ENCODE data around the gene SDF2L1.
"Not testable (repeated sequence)": the region's sequence is repeated elsewhere in the genome, so short reads cannot be mapped to it uniquely, and the experiment has no call there.

SDF2L1 gene

DNA sequence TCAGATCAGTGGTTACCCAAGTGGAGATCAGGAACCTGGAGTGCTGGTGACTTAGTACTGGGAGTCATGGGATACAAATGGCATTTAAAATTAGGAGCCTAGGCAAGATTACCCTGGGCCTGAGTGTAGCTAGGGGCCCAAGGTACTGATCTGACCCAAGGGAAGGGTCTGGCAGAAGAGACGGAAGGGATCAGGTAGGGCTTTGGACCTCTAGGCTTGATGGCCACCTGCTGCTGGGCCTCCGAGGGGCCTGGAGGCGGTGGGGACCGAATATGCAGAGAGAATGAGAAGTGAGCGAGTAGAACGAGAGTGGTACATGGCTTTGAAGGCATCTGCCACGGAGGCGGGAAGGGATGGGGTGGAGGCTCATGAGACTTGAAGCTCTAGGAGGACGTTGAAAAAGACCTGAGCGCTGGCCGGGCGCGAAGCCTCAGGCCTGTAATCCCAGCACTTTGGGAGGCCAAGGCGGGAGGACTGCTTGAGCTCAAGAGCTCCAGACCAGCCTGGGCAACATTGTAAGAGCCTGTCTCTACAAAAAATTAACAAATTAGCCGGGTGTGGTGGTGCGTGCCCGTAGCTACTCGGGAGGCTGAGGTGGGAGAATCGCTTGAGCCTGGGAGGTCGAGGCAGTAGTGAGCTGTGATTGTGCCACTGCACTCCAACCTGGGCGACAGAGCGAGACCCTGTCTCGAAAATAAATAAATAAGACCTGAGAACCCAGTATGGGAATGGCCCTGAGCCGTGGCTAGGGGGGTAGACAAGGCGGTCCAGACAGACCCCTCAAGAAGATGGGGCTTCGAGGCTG, 23.1 kb downstream of the SDF2L1 start:
- no peak for DNase-seq

DNA sequence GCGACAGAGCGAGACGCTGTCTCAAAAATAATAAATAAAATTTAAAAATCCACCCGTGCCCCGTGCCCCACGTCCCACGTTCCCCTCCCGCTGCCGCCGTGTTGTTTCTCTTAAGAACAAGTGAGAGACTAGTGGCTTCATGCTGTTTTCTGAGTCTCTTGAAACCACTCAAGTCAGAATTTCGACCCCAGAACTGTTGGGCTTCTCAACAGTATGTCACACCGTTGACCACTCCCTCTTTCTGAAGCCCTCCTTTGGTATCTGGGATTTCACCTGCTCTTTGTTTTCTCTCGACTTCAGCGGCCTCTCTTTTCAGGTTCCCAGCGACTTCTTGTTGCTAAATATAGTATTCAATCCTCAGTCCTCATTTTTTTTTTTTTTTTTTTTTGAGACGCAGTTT, 24.7 kb downstream of the SDF2L1 start:
- DNase-seq = no peak

DNA sequence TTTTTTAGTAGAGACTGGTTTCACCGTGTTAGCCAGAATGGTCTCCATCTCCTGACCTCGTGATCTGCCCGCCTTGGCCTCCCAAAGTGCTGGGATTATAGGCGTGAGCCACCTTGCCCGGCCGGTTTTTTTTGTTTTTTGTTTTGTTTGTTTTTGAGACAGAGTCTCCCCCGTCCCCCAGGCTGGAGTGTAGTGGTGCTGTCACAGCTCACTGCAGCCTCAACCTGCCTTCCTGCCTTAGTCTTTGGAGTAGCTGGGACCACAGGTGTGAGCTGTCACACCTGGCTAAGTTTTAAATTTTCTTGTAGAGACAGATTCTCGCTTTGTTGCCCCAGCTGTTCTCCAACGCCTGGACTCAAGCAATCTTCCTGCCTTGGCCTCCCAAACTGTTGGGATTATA, 26.9 kb downstream of the SDF2L1 start:
- DNase-seq = no peak

DNA sequence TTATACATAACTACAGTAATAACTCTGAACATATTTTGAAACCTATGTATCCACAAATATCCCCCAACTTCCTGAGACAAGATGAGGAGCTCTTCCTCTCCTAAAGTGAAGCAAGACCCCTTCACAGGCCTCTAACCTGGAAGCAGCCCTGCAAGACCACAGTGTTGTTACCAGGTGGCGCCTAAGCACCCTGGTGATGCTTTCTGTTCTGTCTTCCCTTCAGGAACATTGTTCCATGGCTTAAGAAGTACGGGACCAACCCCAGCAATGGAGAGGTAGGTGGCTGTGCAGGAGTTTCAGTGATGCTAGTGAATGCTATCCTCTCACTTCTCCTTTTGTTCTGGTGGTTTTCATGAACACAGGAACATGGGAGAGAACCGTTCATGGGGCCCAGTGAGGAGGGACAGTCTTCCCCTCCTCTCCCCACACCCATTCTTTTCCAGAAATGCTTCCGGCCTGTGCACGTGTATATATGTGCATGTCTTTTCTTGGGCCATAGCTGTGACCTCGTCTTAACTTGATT, 30.1 kb downstream of the SDF2L1 start:
- no peak for DNase-seq

- DNase-seq = no peak
Observed at GRCh38 chr22:21673534-21674321, 31.6 kb downstream of the SDF2L1 start.

GRCh38 chr22:21674638-21675245, 32.6 kb downstream of the SDF2L1 start:
- no peak for DNase-seq

- no peak for DNase-seq
Observed at GRCh38 chr22:21677606-21678443, 35.7 kb downstream of the SDF2L1 start.

DNA sequence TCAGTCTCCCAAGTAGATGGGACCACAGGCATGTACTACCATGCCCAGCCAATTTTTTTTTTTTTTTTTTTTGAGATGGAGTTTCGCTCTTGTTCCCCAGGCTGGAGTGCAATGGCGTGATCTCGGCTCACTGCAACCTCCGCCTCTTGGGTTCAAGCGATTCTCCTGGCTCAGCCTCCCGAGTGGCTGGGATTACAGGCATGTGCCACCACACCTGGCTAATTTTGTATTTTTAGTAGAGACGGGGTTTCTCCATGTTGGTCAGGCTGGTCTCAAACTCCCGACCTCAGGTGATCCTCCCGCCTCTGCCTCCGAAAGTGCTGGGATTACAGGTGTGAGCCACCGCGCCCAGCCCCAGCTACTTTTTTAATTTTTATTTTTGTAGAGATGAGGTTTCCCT, 36.7 kb downstream of the SDF2L1 start:
- not testable (repeated sequence) for DNase-seq

DNA sequence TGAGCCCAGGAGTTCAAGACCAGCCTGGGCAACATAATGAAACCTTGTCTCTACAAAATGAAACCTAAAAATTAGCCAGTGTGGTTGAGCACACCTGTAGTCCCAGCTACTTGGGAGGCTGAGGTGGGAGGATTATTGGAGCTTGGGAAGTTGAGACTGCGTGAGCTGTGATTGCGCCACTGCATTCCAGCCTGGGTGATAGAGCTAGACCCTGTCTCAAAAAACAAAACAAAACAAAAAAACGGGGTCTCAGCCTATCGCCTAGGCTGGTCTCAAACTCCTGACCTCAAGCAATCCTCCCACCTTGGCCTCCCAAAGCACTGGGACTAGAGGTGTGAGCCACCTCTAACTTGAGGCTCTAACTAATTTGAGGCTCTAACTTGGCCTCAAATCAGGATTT, 37.3 kb downstream of the SDF2L1 start:
- DNase-seq = no peak

- DNase-seq = no peak
Observed at GRCh38 chr22:21680830-21681565, 38.9 kb downstream of the SDF2L1 start.

DNA sequence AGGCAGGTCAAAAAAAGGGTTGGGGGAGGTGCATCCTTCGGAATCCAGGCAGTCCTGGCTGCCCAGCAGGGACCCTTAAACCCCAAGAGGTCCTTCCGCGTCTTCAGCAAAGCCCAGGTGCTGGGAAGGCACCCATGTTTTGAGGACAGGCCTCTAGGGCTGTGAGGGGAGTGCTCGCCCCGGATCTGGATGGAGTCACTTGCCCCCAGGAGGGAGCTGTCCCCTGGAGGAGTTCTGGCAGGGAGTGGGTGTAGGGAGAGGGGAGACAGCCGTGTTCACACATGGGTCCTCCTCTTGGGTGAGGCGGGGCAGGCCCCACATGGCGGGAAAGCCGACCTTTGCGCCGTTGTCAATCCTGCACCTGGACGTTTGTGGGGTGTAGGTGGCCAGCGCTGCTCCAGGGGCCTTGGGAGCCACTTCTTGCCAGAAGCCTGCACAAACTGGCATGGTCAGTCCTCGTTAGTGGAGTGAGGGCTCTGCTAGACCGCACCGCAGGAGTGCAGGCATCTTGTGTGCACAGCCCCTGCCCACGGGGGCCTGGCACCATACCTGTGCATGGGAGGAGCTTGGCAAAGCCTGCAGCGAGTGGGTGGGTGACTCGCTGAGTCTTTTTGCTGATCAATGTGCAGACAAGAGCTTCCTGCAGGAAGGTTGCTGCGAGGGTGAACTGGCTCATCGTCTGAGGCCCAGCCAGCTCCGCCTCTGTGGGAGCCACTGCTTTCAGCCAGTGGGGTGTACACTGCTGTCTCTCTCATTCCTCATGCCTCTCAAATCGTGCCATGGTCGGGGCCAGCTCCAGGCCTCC, 39.7 kb downstream of the SDF2L1 start:
- no peak for DNase-seq

DNA sequence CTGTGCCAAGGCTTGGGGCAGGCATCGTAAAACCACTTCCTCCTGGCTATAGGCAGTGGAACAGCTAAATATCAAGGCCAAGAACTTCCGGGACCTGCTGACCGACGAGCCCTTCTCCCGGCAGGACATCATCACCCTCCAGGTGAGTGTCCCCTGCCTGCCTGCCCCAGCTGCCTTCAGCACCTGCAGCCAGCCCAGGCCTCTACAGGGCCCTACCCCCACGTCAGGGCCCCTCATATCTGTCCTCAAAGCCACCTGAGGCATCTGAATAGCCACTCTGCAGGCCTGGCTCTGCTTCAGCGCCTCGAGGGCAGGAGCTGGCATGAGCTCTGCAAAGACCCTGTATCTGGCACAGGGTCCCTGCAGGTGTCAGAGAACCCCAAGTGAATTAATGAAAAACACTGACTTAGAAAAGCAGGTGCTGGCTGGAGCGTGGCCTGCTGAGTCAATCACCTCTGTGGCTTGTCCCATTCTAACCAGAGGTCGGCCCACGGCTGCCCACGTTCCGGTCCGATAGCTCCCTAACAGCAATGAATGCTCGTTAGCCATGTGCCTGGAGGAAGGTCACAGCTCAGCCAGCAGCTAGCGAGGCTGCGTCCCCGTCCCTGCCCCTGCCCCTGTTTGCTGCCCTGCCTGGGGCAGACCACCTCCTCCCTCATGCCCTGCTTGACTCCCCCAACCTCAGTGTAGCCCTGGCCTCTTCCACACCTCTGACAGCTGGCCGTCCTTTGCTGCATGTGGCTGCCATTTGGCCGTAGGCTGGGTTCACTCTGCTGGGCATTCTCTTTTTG, 40.5 kb downstream of the SDF2L1 start:
- no peak for DNase-seq

- DNase-seq = no peak
Observed at GRCh38 chr22:21683401-21683811, 41.3 kb downstream of the SDF2L1 start.

DNA sequence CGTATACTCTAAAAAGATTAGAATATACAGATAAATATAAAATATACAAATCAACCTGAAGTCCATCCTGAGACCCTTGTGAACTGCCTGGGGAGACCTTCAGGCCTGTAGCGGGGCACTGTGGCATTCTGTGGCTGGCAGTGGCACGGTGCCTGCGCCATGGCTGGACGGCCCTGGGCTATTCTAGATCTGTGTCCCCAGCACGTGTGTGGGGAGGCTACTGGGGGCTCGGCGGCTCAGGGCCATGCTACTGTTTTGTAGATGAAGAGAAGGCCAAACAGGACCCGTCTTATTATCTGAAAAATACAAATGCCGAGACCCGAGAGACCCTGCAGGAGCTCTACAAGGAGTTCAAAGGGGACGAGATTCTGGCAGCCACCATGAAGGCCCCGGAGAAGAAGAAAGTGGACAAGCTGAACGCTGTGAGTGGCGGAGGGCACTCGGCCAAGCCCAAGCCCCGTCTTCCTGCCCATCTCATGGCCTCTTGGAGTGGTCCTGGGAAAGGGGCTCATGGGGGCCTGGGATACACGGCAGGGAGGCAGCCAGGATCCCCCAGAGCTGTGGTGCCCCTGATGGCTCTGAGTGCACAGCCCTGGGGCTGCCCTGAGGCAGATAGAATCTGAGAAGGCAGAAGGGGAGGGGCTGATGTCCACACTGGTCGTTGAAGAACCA, 42.5 kb downstream of the SDF2L1 start:
- DNase-seq = no peak

- no peak for DNase-seq
Observed at GRCh38 chr22:21685164-21685513, 43.0 kb downstream of the SDF2L1 start.

- DNase-seq = no peak
Observed at GRCh38 chr22:21686193-21686608, 44.1 kb downstream of the SDF2L1 start.

DNA sequence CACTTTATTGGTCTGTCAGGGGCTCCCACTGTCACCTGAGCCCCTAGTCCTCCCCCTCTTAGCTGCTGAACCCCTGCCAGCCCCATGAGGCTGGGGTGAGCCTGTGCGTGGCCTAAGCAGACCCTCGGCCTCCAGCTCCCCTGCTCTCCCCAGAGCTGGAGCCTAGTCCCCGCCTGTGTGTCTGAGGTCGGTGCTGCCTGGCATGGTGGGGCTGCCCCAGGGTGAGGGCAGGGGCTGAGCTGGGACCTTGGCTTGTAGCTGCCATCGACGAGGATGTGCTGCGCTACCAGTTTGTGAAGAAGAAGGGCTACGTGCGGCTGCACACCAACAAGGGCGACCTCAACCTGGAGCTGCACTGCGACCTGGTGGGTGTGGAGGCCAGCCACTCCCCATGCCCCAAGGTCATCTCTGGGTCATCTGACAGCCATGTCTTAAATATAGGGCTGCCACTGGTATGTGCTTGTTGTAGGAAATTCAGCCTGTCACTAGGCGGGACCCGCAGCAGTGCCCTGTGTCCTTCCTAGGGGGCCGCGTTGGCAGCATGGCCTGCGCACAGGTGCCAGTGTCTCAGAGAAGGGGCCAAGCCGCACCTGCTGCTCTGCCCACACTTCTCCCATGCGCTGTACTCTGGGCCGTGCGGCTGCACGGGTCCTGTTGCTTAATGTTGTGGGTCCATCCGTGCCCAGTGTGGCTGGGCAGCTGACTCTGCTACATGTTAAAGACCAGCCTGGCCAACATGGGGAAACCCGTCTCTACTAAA, 44.7 kb downstream of the SDF2L1 start:
- DNase-seq = no peak

DNA sequence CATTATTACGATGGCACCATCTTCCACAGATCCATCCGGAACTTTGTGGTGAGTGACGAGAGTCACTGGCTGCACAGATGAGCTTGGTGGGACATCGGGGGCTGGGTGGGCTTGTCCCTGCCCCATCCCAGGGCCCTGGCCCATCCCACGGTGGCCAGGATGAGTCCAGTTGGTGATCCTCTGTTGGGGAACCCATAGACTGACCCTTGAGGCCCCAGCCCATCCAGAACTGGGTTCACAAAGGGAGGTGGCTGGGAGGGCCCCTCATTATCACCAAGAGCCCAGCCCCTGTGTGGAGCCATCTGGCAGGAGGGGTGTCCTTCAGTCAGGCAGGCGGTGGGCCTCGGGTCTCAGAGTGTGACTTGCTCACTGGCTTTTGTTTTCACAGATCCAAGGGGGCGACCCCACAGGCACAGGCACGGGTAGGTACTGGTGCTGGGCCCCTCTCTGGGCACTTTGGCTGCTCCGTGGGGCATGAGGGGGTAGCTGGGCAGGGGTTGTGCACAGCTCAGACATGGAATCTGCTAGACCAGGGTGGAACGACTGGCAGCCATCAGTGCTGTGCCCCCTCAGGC, 45.7 kb downstream of the SDF2L1 start:
- no peak for DNase-seq

DNA sequence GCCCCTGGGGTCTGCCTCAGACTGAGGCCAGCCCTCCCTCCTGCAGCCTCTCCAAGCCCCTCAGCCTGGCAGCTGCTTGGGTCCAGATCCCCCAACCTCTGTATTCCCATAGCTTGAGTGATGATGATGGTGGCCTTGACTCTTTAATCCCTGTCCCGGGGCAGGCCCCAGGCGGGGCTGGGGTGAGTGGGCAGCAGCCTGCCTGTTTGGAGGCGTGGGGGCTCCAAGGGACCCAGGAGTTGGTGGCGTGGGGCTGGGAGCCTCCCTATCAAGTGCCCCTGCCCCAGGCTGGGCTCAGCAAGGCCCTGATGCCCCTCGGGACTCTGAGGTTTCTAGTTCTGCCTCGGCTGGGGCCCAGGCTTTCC, 46.2 kb downstream of the SDF2L1 start:
- DNase-seq = no peak
